Skeletal muscle tissue (tissue), 4 donors: ENCODE data around the gene EBI3. TPM values are rescaled to one million over a fixed set of nuclear protein-coding genes. Genes with fewer than 3 reads are reported as not detected.
A peak's percentile ranks its signal among the peaks of the same experiment; 100 is the strongest.
"Not testable (repeated sequence)": the region's sequence is repeated elsewhere in the genome, so short reads cannot be mapped to it uniquely, and the experiment has no call there.

Source experiments
- H3K27ac ChIP-seq: one replicate; pipeline ENCODE4 v1.7.0; 2013; ENCODE audit warnings: mild to moderate bottlenecking, low read depth, low read length, inconsistent platforms
- H3K27me3 ChIP-seq, 3 donors: one replicate each; pipeline ENCODE4 v1.7.0; 2013; ENCODE audit warnings: low read length in 3 of 3; ENCODE audit not compliant: control insufficient read depth in 3 of 3, insufficient read depth in 3 of 3
- H3K36me3 ChIP-seq, 3 donors: one replicate each; pipeline ENCODE4 v1.7.0; 2013; ENCODE audit warnings: low read length in 3 of 3; ENCODE audit not compliant: control insufficient read depth in 3 of 3, insufficient read depth in 3 of 3
- H3K4me1 ChIP-seq, 3 donors: one replicate each; pipeline ENCODE4 v1.7.0; 2013; ENCODE audit warnings: low read length in 3 of 3, mild to moderate bottlenecking in 3 of 3; ENCODE audit not compliant: control insufficient read depth in 3 of 3, insufficient read depth in 3 of 3
- H3K4me3 ChIP-seq, 3 donors: one replicate each; pipeline ENCODE4 v1.7.0; 2013; ENCODE audit warnings: low read length in 3 of 3
- H3K9ac ChIP-seq, 3 donors: one replicate each; pipeline ENCODE4 v1.7.0; 2013; ENCODE audit warnings: low read length in 3 of 3, mild to moderate bottlenecking in 3 of 3, moderate library complexity in 2 of 3, low read depth in 1 of 3
- H3K9me3 ChIP-seq, 3 donors: one replicate each; pipeline ENCODE4 v1.7.0; 2013; ENCODE audit warnings: low read length in 3 of 3; ENCODE audit not compliant: control insufficient read depth in 3 of 3
- total RNA-seq: library from RNA; depleted of rRNA; stranded (reverse); fragments of >200 nt; gene quantifications from one replicate; pipeline ENCODE4 v1.2.3, GENCODE V29; 2014
- donor health status: Osteomylitis.

Gene EBI3
- total RNA-seq, 1 donor from 2014 or later = not detected

DNA sequence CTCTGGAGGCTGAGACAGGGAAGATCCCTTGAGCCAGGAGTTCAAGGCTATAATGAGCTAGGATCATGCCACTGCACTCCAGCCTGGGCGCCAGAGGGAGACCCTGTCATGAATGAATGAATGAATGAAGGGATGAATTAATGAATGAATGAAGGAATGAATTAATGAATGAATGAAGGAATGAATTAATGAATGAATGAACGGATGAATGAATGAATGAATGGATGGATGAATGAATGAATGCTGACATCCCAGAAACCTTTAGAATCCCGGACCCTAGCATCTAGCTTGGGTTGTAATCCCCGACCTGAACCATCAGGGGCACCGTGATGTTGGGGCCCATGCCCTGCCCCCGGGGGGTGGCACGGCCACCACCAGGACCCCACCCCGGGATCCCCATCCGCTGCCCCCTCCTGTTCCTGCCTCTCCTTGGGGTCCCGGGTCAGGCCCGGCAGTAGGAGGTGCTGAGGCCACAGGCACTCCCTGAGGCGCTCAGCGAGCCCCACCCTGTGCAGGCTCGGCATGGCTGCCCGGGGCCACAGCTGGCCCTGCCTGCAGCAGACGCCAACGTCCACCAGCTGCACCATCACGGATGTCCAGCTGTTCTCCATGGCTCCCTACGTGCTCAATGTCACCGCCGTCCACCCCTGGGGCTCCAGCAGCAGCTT is 3.4 kb downstream of the EBI3 start:
- peaks cover 37 to 50% (median 48%) of the 10 kb centered on the region in 3 donors for H3K27me3 ChIP-seq
- H3K9ac ChIP-seq = no peak overlapping the region
- H3K36me3 ChIP-seq = no peaks in the 10 kb centered on the region
- H3K9me3 ChIP-seq = no peaks in the 10 kb centered on the region
- H3K4me1 ChIP-seq = no peaks in the 10 kb centered on the region
- no peak overlapping the region for H3K27ac ChIP-seq
- no peak overlapping the region for H3K4me3 ChIP-seq

GRCh38 chr19:4233282-4233853 is 4.0 kb downstream of the EBI3 start:
- Histone ChIP-seq H3K27ac (no peak overlapping the region), H3K9ac (no peak overlapping the region), H3K4me3 (no peak overlapping the region), H3K36me3 (no peaks in the 10 kb centered on the region), H3K9me3 (no peaks in the 10 kb centered on the region), H3K4me1 (no peaks in the 10 kb centered on the region), H3K27me3 (peaks cover 32 to 50% (median 45%) of the 10 kb centered on the region in 3 donors)

DNA sequence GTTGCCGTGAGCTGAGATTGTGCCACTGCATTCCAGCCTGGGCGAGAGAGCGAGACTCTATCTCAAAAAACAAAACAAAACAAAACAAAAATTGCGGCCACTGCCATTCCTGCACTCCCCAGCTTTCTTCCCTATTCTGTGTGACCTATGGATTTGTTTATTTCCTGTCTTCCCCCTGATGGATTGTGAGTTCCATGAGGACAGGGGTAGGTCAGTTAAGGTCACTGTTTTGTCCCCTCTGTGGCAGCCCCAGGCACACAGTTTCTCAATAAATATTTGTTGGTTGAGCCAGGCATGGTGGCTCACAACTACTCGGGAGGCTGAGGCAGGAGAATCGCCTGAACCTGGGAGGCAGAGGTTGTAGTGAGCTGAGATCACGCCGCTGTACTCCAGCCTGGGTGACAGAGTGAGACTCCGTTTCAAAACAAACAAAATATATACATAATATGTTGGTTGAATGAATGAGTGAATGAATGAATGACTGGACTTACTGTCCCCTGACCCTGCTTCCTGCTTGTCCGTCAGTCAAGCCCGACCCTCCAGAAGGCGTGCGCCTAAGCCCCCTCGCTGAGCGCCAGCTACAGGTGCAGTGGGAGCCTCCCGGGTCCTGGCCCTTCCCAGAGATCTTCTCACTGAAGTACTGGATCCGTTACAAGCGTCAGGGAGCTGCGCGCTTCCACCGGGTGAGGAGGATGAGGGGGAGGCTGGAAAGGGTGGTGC is 5.0 kb downstream of the EBI3 start:
- Histone ChIP-seq H3K4me3 (no peak overlapping the region), H3K27ac (no peak overlapping the region), H3K36me3 (no peaks in the 10 kb centered on the region), H3K4me1 (no peaks in the 10 kb centered on the region), H3K9me3 (no peaks in the 10 kb centered on the region), H3K27me3 (peaks cover 23 to 41% (median 36%) of the 10 kb centered on the region in 3 donors), H3K9ac (no peak overlapping the region)

- no peak overlapping the region for H3K9ac ChIP-seq
- H3K4me3 ChIP-seq = no peak overlapping the region
- H3K27me3 ChIP-seq = peaks cover 18 to 36% (median 32%) of the 10 kb centered on the region in 3 donors
- no peaks in the 10 kb centered on the region for H3K36me3 ChIP-seq
- H3K27ac ChIP-seq = no peak overlapping the region
- H3K4me1 ChIP-seq = no peaks in the 10 kb centered on the region
- H3K9me3 ChIP-seq = no peaks in the 10 kb centered on the region
Measured at GRCh38 chr19:4234862-4235201, 5.5 kb downstream of the EBI3 start.

- H3K4me3 ChIP-seq, H3K9ac ChIP-seq, H3K4me1 ChIP-seq, H3K9me3 ChIP-seq, H3K27ac ChIP-seq, H3K36me3 ChIP-seq: not testable (repeated sequence)
- H3K27me3 ChIP-seq = peaks cover 18 to 28% (median 21%) of the 10 kb centered on the region in 3 donors
Measured at GRCh38 chr19:4237510-4237909, 8.2 kb downstream of the EBI3 start.

GRCh38 chr19:4238831-4239230 is 9.5 kb downstream of the EBI3 start:
- Histone ChIP-seq H3K27ac (no peak overlapping the region), H3K9me3 (peaks cover 0 to 2% (median 0%) of the 10 kb centered on the region in 3 donors), H3K27me3 (peaks cover 9 to 19% (median 11%) of the 10 kb centered on the region in 3 donors), H3K4me3 (no peak overlapping the region), H3K36me3 (no peaks in the 10 kb centered on the region), H3K9ac (no peak overlapping the region), H3K4me1 (no peaks in the 10 kb centered on the region)

- Histone ChIP-seq H3K4me3 (no peak overlapping the region), H3K27ac (no peak overlapping the region), H3K9me3 (peaks cover 0 to 2% (median 0%) of the 10 kb centered on the region in 3 donors), H3K4me1 (peaks cover 2 to 5% (median 4%) of the 10 kb centered on the region in 3 donors), H3K36me3 (no peaks in the 10 kb centered on the region), H3K9ac (no peak overlapping the region), H3K27me3 (peaks cover 0 to 4% (median 2%) of the 10 kb centered on the region in 3 donors)
Measured at GRCh38 chr19:4241824-4242430, 12.6 kb downstream of the EBI3 start.

DNA sequence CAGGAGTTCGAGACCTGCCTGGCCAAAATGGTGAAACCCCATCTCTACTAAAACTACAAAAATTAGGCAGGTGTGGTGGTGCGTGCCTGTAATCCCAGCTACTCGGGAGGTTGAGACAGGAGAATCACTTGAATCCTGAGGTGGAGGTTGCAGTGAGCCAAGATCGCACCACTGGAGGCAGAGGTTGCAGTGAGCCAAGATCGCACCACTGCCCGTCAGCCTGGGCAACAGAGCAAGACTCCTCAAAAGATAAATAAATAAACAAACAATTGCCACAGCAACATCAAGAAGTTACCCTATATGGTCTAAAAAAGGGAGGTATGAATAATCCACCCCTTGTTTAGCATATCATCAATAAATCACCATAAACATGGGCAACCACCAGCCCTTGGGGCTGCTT is 16.6 kb downstream of the EBI3 start:
- H3K27me3 ChIP-seq, H3K9me3 ChIP-seq, H3K9ac ChIP-seq, H3K27ac ChIP-seq, H3K4me3 ChIP-seq: not testable (repeated sequence)
- Histone ChIP-seq H3K4me1 (peaks cover 7 to 12% (median 10%) of the 10 kb centered on the region in 3 donors), H3K36me3 (peaks cover 16 to 20% (median 16%) of the 10 kb centered on the region in 3 donors)

DNA sequence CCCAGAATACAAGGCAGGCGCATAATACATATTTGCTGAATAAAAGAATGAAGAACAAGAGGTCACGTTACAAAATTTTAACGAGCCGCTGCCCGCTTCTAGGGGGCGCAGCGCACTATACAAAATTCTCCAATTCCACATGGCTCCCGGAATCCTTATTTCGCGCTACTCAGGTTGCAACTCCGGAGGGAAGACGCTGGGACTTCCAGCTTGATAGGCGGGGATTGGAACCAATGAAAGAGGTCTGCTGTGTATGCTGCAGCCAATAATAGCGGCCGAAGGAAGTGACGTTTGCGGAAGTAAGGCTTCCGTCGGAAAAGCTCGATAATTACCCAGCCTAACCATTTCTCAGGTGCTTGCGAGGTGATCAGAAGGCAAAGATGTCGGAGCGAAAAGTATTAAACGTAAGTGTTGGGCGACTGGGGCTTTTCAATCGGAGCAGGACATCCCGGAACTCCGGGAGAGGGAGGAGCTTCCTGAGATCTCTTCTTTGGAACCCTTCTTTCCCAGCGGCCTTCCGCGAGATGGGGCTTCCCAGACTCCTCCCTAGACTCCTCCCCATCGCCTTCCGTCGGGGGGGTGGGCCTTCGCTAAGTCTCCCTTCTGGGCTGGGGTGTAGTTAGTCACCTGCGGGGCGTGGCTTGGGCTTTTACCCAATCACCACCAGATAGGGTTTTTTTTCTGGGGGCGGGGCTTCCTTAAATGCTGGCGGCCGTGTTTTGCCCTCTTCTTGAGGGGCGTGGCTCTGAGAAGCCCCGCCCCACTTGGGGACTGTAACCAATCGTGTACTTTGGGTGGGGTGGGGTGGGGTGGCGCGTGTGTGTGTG is 17.7 kb downstream of the EBI3 start, which contains the start of gene YJU2:
Gene YJU2 (plus strand): TSS at position 314 of the 827 bp plus-strand sequence. CDS start 67 bp downstream, at position 381.
- no peaks in the 10 kb centered on the region for H3K9me3 ChIP-seq
- peaks cover 7 to 12% (median 10%) of the 10 kb centered on the region in 3 donors for H3K4me1 ChIP-seq
- H3K4me3 ChIP-seq = peak within 1 kb of the TSS; percentile 92 to 98 (median 93)
- H3K36me3 ChIP-seq = peaks cover 23 to 29% (median 25%) of the 10 kb centered on the region in 3 donors
- peak within 1 kb of the TSS; percentile 85 to 93 (median 86) for H3K9ac ChIP-seq
- H3K27me3 ChIP-seq = no peaks in the 10 kb centered on the region
- peak within 1 kb of the TSS; percentile 97 for H3K27ac ChIP-seq
